Sigmoid colon (tissue), 4 donors: Measurements from ENCODE around the gene EEA1.

ENCODE experiments used
- POLR2AphosphoS5 ChIP-seq, 4 donors: sonication (generic); formaldehyde crosslinking; IDR thresholded peaks; one replicate each; pipeline ENCODE4 v1.6.1; 2017; ENCODE audit warnings: antibody characterized with exemption in 4 of 4
- TF ChIP-seq, protein P1 (sequence below), 4 experiments: fragments of 450-650 bp in 3 of 4; fragments of 200-600 bp in 1 of 4; IDR thresholded peaks; one replicate each; pipeline ENCODE4 v1.5.1; 2016 to 2019; ENCODE audit warnings: antibody characterized with exemption in 4 of 4, mild to moderate bottlenecking in 3 of 4, moderate library complexity in 2 of 4

DNA sequence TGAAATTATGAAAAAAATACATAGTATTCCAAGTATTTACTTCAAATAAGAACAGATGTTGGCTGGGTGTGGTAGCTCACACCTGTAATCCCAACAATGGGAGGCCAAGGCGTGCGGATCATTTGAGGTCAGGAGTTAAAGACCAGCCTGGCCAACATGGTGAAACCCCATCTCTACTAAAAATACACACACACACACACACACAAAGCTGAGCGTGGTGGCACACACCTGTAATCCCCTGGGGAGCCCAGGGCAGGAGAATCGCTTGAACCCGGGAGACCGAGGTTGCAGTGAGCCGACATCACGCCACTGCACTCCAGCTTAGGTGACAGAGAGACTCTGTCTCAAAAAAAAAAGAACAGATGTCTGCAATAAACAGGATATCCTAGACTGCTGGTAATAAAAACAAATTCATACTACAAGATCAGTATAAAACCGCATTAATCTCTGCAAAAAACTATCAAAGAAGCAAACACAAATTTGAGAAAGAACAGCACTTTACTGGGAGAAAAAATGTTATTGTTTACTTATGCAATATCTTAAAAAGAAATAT lies 23.8 kb downstream of the EEA1 start:
- TF ChIP-seq, protein P1, sequence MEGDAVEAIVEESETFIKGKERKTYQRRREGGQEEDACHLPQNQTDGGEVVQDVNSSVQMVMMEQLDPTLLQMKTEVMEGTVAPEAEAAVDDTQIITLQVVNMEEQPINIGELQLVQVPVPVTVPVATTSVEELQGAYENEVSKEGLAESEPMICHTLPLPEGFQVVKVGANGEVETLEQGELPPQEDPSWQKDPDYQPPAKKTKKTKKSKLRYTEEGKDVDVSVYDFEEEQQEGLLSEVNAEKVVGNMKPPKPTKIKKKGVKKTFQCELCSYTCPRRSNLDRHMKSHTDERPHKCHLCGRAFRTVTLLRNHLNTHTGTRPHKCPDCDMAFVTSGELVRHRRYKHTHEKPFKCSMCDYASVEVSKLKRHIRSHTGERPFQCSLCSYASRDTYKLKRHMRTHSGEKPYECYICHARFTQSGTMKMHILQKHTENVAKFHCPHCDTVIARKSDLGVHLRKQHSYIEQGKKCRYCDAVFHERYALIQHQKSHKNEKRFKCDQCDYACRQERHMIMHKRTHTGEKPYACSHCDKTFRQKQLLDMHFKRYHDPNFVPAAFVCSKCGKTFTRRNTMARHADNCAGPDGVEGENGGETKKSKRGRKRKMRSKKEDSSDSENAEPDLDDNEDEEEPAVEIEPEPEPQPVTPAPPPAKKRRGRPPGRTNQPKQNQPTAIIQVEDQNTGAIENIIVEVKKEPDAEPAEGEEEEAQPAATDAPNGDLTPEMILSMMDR (IDR thresholded peaks at IDR 0.05), result no peak
- no peak for TF ChIP-seq POLR2AphosphoS5 (IDR thresholded peaks at IDR 0.05)
